Stimulated activated CD4-positive, alpha-beta T cell treated with anti-CD3 and anti-CD28 coated beads, Interleukin-1b, Interleukin-23, amount 100 ng/mL, for 1 hour (primary cell): Measurements from ENCODE around the gene PECR.
"Not testable (repeated sequence)": the region's sequence is repeated elsewhere in the genome, so short reads cannot be mapped to it uniquely, and the experiment has no call there.

Experiments used
- DNase-seq, 2 donors: peaks; one replicate each; pipeline ENCODE4 v3.0.0-alpha.2; 2020; ENCODE audit warnings: low read depth in 2 of 2

The PECR gene

DNA sequence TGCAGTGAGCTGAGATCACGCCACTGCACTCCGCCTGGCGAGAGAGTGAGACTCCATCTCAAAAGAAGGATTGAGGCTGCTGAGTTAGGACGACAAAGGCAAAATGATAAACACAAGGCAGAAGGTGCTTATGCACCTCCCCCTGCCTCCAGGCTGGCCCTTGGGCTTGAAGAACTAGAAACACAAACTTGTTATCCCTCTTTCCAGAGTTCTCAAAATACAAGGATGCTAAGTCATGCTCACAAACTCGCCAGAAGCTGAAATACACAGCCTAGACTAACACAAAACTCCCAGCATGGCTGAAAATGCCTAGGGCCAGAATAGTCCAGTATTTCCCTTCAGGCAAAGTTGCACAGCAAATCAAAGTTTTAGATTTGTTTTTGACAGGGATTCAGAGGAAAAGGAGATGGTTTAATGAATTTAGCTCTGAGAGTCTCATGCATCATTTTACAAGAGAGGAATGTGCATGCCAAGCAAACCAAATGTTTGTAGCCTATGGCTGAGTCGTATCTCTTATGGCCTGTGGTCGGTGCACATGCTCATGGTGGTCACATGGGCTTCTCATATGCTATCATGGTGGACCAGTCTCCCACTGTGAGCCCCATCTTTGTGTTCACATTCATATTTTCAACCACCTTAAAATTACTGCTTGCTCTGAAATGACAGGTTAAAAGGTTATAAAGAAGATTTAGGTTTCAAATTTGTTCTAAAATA lies 52.0 kb downstream of the PECR start:
- DNase-seq = no peak

DNA sequence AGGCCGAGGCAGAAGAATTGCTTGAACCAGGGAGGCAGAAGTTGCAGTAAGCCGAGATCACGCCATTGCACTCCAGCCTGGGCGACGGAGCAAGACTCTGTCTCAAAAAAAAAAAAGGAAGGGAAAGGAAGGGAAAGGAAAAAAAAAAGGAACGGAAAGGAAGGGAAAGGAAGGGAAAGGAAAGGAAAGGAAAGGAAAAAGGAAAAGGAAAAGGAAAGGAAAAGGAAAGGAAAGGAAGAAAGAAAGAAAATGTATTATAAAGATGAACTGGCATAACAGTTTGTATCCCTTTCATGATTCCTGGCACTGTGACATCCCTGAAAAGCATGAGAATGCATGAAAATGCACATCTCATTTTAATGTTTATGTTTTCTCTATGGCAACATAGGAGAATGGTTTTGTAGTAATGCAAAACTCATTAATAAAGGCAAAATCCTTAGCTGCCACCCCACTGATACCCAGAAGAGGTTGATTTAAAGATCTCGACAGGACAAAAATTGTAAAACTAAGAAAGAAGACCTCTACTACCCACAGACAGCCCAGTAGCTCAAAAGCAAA lies 56.8 kb downstream of the PECR start:
- no peak for DNase-seq

DNA sequence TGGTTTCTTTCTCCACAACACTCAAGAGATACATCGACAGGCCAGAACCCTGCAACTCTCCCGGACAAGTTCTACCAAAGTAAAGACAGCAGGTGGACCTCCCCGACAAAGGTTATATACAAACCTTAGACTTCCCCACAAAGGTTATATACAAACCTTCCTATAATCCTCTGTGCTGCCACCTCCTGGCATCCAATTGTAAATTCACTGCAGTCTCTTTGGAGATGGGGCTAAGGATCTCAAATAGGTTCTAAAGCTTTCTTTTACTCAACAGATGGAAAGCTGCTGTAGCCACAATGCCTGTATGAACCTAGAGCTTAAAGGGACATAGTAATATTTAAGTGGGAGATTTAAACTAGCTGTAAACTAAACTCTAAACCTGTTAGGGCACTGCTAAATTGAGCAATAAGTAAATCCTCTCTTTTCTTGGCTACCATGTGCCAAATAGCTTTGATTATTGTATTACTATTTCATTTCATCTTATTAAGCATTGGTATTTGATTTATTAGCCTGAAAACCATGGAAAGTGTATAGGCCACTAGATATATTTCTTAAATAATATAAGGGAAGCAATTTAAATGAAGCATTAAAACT lies 58.5 kb downstream of the PECR start:
- no peak for DNase-seq

DNA sequence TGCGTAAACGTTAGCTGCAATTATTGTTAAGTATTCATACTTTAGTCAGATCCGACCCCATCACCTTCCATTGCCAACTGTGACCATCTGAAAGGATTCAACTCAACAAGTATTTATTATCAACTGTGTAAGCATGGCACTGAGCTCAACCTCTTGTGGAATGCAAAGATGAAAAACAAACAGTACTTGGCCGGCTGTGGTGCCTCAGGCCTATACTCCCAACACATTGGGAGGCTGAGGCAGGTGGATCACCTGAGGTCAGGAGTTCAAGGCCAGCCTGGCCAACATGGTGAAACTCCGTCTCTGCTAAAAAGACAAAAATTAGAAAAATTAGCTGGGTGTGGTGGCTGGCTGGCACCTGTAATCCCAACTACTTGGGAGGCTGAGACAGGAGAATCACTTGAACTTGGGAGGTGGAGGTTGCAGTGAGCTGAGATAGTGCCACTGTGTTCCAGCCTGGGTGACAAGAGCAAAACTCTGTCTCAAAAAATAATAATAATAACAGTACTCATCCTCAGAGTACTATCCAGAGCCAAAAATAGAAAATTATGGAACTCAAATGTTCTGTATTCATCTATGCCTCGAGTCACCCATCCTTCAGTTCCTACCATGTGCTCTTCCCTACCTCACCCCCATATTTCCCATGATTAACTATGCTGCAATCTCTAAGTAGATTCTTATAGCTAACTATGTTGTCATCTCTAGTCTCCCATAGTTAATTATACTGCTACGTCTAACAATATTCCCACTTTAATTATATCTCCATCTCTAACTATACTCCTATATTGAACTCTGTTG lies 59.6 kb downstream of the PECR start:
- no peak for DNase-seq

DNA sequence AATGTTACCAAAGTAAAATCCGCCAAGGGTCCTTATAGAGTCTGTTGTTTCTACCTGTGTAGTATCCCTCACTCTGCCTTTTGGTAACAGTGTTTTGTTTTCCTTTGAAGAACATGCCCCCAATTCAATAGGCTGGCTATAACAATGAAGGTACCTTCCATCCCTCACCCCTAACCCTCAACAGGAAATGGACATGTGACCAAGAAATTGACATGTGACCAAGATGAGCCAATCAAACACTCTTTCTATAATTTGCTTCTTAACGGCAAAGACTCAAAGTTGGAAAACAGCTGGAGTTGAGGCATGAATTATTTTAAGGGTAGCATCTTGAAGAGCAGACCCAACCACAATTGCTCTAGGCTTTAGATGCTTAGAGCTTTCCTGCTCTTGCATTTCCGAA lies 62.9 kb downstream of the PECR start:
- DNase-seq = no peak

DNA sequence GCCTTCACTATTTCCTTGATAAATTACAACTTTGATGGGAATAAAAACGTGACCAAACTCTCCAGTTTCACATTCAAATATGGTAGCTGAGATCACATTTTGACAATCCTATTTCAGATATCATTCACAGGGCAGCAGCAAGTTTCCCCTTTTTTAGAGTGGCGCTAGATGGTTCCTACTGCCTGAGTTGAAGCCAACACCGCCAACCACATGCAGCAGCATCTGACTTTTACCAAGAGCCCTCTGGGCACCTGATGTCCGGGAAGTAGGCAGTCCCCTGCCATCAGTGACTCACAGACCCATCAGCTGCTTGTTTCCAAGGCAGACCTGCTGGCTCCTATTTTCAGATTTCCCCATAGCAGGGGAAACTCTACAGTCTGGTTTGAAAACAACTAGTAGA lies 64.2 kb downstream of the PECR start:
- no peak for DNase-seq

DNA sequence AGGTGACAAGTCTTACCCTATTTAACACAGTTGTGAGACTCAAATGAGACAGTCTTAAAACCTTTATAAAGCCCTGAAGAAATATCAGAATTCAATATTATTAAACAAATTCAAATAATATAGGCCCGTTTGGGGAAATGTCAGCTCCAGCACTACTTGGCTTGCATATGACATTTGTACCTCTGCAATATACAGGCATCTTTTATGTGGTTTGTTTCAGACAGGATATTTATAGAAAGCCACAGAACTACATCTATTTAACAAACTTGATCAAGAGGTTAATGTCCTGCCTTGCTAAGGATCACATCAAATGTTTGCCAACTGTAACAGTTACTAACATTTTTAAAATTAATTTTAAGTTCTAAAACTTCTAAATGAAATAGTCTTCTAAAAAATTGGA lies 65.0 kb downstream of the PECR start:
- no peak for DNase-seq

DNA sequence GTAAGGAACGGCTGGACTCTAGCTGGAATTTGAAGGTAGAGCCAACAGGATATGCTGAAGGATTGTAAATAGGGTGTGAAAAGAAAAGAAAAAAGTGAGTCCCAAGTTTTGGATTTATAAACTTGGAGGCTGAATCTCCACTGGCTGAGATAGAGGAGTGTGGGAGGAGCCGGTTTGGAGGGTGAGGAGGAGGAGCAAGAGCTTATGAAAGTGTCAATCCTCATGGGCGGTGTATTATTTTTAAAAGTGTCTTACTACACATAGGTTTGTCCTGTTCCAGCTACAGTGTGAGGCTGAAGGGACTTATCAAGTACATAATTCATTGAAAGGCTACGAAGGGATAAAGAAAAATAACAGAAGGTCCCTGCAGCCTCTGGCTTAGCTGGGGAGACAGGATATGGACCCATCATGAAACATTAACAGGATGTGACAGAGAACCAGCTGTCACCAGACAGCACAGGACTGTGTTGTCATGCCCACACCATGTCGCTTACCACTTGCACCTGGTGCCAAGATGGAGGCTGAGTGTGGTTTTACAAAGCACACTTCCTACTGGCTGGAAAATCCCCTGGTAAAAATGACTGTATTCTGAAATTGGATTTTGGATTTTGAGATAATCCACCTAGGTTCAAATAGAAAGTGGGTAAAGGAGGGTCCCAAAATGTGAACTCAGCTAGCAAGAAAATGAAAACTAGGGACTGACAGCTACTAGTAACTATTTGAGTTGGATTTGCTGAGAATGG lies 65.7 kb downstream of the PECR start:
- no peak for DNase-seq

DNA sequence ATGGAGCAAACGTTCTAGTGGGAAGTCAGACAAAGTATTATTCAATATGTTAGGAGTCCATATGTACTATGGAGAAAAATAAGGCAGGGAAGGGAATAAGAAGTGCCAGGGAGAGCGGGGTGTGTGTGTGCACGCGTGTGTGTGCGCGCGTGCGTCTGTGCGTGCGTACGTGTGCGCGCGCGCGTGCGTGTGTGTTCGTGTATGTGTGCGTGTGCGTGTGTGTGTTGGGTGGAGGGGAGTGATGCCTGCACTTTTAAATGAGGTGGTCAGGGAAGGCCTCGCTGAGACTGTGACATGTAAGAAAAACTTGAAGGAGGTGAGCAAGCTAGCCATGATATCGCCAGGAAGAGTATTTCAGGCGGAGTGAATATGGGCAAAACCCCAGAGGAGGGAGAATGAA lies 66.6 kb downstream of the PECR start:
- no peak for DNase-seq

DNA sequence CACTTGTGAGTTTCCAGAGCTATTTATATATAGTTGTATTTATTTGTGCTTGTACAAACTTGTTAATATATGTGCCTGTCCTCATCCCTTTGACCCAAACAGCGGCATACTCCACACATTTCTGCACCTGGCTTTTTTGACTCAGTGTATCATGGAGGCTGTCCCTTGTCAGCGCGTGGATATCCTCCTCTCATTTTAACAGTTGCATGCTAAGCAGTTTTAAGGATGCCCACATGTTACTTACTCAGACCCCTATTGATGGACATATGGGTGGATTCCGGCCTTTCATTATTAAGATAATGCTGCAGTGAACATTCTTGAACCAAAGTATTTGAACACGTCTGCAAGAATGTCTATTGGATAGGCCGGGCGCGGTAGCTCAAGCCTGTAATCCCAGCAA lies 67.6 kb downstream of the PECR start:
- no peak for DNase-seq

DNA sequence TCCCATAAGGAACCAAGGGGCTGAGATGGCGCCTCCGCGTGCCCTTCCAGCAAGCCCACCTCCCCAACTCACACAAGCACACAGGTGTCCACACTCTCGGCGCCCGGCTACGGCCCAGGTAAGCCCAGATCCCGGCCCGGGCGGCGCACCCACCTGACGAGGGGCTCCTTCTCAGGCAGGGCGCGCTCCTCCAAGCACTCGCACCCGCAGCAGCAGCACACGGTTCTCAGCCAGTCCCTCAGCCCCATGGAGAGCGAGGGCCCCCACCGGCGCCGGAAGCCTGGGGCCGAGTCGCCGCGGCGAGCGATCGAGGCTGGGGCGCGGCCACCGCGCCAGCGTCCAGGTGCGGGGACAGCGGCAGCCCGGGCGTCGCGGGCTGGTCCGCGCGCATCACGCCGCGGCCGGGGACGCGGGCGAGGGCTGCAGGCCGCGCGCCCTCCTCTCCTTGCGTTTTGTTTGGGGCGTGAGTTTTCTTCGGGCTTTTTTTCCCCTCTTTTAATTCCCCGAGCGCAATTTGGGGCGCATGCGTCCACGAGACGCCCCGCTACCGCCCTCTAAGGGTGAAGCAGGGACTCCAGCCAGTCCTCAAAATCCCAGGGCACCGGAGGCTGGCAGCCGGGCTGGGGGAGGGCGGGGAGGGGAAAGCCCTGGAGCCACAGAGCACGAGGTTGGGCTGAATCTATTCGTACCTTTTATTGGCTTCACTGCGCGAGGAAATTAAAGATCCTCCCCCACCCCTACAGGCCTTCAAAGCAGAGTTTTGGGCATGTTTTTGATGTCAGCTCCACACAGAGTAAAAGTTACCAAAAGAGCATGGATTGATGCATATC lies 68.3 kb downstream of the PECR start, which contains the start of gene MREG:
TSS of gene MREG (minus strand) at position 472 of the 830 bp plus-strand sequence. CDS start at position 248, 224 bp downstream.
- DNase-seq = peak; percentile 50 to 78

DNA sequence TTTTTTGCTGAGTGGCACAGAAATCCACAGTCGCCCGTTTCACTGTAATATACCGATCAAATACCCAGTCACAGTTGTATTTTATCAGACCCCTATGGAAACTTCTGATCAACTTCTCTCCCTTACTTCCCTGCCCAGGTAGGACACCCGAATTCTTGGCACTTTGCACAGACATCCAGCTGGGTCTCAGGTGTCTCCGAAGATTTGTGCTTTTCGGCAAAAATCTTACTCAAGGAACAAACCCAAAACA lies 68.9 kb downstream of the PECR start:
- no peak for DNase-seq

DNA sequence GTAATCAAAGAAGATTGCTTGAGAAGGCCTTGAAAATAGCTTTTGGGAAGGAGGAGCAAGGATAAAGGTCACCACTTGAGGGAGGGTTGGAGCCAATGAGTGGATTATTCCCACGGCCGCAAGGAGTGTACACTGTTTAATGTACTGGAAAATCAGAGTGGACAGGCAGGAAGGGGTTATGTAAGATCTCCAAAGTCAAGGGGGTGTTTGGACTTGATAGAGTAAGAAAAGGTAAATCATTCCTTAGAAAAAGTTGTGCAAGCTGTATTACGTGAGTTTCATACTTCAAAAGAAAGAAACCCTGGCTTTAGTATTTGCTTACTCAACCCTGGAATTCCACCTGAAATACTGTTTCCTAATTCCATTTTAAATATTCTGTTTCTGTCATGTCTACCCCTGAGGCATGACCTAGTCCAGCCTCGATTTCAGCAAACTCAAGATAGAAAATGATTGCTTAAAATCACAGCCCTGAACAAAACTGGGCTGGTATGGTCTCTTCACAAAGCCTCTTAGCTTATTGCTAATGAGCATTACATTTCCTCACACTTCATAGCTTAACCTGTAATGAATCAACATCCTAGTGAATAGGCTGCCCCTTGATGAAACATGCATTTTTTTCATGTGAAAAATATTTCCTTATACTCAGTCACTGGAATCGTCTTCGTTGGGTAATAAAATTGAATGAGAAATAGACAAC lies 69.3 kb downstream of the PECR start:
- DNase-seq = no peak

DNA sequence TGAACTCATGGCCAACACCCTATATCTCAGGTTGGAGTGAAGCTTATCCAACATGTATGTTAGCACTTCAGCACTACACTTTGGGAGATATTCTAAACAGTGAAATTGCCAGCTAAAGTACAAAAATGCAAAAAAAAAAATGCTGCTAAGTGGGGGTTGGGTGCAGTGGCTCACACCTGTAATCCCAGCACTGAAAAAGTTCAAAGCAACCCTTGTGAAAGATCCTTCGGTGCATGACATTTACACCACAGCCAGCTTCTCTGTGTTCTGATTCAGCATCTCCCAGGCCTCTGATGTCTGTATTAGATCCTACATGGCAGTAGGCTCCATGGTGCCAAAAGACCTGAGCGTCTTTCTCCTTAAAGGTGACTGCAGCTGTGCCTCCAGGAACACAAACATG lies 72.4 kb downstream of the PECR start:
- not testable (repeated sequence) for DNase-seq

DNA sequence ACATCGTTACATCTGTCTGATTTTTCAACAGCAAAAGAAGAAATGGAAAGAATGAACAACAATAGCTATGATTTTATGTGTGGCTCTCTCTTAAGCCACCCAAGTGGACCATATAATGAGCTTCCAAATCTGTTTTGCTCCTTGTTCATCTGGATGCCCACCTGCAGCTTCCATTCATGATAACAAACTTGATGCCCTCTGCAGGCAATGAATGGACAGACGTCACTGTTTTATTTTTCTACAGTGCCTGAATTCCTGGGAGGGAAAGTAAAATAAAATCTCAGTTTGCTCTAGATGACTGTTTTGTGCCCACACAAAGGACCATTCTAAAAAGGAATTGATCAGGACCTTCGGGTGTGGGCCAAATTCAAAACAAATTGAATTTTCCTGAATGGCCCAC lies 73.2 kb downstream of the PECR start:
- DNase-seq = no peak

DNA sequence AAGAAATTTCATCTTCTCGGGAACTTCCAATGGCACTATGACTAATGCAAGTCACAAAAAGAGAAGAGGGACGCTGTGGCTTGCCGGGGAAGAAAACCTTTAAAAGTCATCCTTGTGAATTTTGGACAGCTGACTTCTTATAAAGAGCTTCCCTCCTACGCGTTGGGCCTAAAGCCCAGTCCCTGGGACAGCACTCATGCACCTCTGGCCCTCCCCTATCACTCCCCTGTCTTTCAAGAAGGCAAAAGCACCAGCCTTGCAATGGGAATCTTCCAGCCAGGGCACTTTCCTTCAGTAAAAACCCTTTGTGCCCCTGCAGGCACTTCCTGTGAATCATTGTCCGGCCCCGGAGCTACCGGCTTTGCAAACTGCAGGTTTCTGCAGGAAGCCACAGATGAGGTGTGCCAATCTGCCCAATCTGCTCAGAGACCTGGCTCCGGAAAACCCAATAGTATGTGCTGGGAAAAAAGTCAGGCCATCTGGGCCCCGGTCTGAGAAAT lies 75.4 kb downstream of the PECR start:
- DNase-seq = no peak

DNA sequence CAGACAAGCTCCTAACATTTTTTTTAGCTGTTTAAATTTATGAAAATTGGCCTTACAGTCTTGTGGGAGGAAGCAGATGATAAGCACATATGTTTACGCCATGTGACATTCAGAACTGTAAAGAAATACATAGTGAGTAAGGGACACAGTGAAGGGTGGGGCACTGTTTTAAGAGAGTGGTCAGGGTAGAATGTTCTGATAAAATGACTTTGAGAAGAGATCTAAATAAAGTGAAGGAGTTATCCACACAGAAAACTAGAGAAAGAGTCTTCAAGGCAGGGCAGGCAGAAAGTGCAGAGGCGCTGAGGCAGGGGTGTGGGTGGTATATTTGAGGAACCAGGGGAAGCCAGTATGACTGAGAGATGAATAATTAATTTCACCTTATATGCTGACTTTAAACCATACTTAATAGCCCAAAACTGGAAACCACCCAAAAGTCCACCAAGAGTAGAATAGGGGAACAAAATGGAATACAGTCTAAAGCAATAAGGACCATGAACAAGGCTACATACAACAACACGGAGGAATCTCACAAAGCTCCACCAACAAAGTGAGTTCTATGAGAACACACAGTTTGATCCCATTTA lies 76.8 kb downstream of the PECR start:
- DNase-seq = no peak

DNA sequence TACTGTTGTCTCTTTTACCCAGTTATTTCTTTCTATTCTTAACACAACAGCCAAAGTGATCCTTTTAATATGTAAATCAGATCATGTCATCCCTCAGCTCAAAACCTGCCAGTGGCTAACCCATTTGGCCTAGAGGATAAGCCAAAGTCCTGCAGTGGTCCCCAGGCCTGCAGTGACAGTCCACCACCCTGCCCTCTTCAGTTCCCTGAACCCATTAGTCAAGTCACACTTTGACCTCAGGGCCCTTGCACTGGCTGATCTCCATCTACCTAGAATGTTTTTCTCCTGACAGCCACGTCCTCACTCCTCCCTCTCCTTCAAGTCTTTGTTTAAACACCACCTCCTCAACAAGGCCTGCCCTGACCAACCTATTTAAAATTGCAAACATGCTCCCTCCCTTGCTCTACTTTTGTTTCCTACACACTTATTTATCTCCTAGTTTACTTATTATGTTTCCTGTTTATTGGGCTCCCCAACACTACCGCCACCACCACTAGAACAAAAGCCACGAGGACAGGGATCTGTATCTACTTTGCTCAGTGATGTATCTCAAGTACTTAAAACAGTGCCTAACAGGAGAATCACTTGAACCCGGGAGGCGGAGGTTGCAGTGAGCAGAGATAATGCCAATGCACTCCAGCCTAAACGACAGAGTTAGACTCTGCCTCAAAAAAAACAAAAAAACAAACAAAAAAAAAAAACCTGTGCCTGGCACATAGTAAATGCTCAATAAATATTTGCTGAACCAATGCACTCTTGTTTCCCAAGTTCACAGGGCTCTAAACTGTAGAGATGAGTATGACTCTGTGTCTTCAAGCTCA lies 77.5 kb downstream of the PECR start:
- no peak for DNase-seq

DNA sequence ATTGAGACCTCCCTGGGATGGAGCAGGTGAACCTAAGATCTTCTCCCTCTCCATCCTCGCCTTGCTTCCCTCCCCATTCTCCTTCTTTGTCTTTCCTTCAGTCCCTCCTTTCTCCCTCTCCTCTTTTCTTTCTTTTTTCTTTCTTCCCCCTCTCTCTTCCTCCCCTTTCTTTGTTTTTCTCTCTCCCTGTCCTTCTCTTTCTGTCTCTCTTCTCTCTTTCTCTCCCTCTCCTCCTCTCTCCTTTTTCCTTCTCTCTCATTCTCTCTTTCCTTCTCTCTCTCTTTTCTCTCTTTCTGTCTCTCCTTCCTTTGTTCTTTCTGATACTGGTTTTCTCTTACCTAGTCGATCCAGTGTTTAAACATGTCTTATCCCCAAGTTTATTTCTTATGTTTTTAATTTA lies 78.9 kb downstream of the PECR start:
- DNase-seq = no peak
